GM23248 (cell line): ENCODE data around the gene WIPI1. TPM values are rescaled to one million over a fixed set of nuclear protein-coding genes. Genes with fewer than 3 reads are reported as not detected.
A peak's percentile ranks its signal among the peaks of the same experiment; 100 is the strongest.
"Not testable (repeated sequence)": the region's sequence is repeated elsewhere in the genome, so short reads cannot be mapped to it uniquely, and the experiment has no call there.

Experiments used
- DNase-seq: peaks from one replicate; pipeline ENCODE4 v3.0.0-alpha.2; 2015
- H2AFZ ChIP-seq: fragments of 200-600 bp; sonication (generic); 2 replicates; pipeline ENCODE4 v1.6.1; 2016; ENCODE audit warnings: antibody characterized with exemption
- H3F3A ChIP-seq: fragments of 200-600 bp; sonication (generic); 2 replicates; pipeline ENCODE4 v1.6.1; 2016; ENCODE audit warnings: mild to moderate bottlenecking, antibody characterized with exemption, mixed run types; ENCODE audit not compliant: insufficient read depth
- H3K27ac ChIP-seq: fragments of 200-600 bp; sonication (generic); 2 replicates; pipeline ENCODE4 v1.5.1; 2016; ENCODE audit warnings: mild to moderate bottlenecking
- H3K27me3 ChIP-seq: fragments of 200-600 bp; sonication (generic); replicated peaks from 2 replicates; pipeline ENCODE4 v1.6.1; 2016; ENCODE audit warnings: mild to moderate bottlenecking; ENCODE audit not compliant: insufficient read depth
- H3K36me3 ChIP-seq: fragments of 200-600 bp; sonication (generic); 2 replicates; pipeline ENCODE4 v1.6.1; 2016; ENCODE audit warnings: low read depth, mild to moderate bottlenecking
- H3K4me1 ChIP-seq: fragments of 200-600 bp; sonication (generic); 2 replicates; pipeline ENCODE4 v1.6.1; 2016; ENCODE audit warnings: mild to moderate bottlenecking; ENCODE audit not compliant: insufficient read depth
- H3K4me2 ChIP-seq: fragments of 200-600 bp; sonication (generic); one replicate; pipeline ENCODE4 v1.6.1; 2016; ENCODE audit warnings: mild to moderate bottlenecking; ENCODE audit not compliant: unreplicated experiment
- H3K4me3 ChIP-seq: fragments of 200-600 bp; sonication (generic); 2 replicates; pipeline ENCODE4 v1.5.1; 2016; ENCODE audit warnings: mild to moderate bottlenecking
- H3K79me2 ChIP-seq: fragments of 200-600 bp; sonication (generic); 2 replicates; pipeline ENCODE4 v1.6.1; 2016; ENCODE audit warnings: mild to moderate bottlenecking; ENCODE audit not compliant: insufficient read depth
- H3K9ac ChIP-seq: fragments of 200-600 bp; sonication (generic); 2 replicates; pipeline ENCODE4 v1.6.1; 2016; ENCODE audit warnings: mild to moderate bottlenecking
- H3K9me2 ChIP-seq: fragments of 200-600 bp; sonication (generic); 2 replicates; pipeline ENCODE4 v1.6.1; 2016; ENCODE audit warnings: mixed run types, mild to moderate bottlenecking, moderate library complexity; ENCODE audit not compliant: insufficient read depth
- H3K9me3 ChIP-seq: fragments of 200-600 bp; sonication (generic); one replicate; pipeline ENCODE4 v1.6.1; 2017; ENCODE audit warnings: low read depth
- H4K20me1 ChIP-seq: fragments of 200-600 bp; sonication (generic); 2 replicates; pipeline ENCODE4 v1.6.0; 2016; ENCODE audit not compliant: insufficient read depth
- EZH2 ChIP-seq: fragments of 200-600 bp; sonication (generic); IDR thresholded peaks from 2 replicates; pipeline ENCODE4 v1.6.1; 2018; ENCODE audit warnings: antibody characterized with exemption, mild to moderate bottlenecking; ENCODE audit not compliant: insufficient read depth, poor library complexity, severe bottlenecking
- EZH2phosphoT487 ChIP-seq: fragments of 200-600 bp; sonication (generic); IDR thresholded peaks from 2 replicates; pipeline ENCODE4 v1.6.1; 2018; ENCODE audit warnings: antibody characterized with exemption, moderate library complexity, mild to moderate bottlenecking, low read depth; ENCODE audit not compliant: insufficient read depth
- WGBS, 2 experiments: methylation state at CpG; one replicate each; pipeline ENCODE4 v1.1.6; 2015 to 2017; ENCODE audit warnings: low lambda C conversion rate in 2 of 2, low coverage in 1 of 2; ENCODE audit errors: missing lambda C conversion rate in 2 of 2; 5-methylcytosine and 5-hydroxymethylcytosine counted together
- in situ Hi-C: fragments of 300-500 bp; cut with MboI; formaldehyde crosslinking; loops from 2 replicates; pipeline ENCODE4 v1.15.0; 2020
- polyA plus RNA-seq: library from polyadenylated mRNA; unstranded; fragments of >200 nt; fragmentation: Nextera tagmentation; extraction: Ambion mirVana; gene quantifications from 2 replicates; pipeline ENCODE4 v1.2.1, GENCODE V29; 2016
- total RNA-seq: library from RNA; depleted of rRNA; stranded (reverse); fragments of >200 nt; shearing (Covaris generic); gene quantifications from 2 replicates; pipeline ENCODE4 v1.2.3, GENCODE V29; 2014

WIPI1 gene
- total and polyA plus RNA-seq, 2 experiments from 2014 or later: 82.0 to 99.1 TPM

DNA sequence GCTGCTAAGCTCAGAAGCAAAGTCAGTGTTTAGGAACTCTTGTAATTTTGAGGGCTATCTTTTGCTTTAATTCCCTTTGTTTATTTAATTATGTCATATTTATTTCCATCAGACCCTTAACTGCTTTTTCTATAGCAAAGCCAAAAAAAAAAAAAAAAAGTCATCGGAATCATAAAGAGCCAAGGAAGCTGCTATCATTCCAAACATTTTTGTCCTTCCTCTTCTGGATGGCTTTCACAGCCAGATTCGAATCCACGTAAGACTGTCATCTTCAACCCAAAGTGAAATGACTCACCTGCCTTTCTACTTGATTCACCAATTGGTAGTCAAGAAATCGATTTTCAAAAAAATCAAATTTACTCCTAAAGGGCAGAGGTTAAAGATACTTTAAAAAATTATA, 38.4 kb downstream of the WIPI1 start:
- in situ Hi-C loops: no loop called here
- TF ChIP-seq EZH2phosphoT487 (no peak), EZH2 (no peak)
- H3K27ac ChIP-seq: no peak overlapping the region
- H4K20me1 ChIP-seq: no peaks in the 10 kb centered on the region
- H3K4me1 ChIP-seq: no peaks in the 10 kb centered on the region
- no peaks in the 10 kb centered on the region for H3K79me2 ChIP-seq
- H3F3A ChIP-seq: peaks cover 44% of the 10 kb centered on the region
- no peaks in the 10 kb centered on the region for H3K9me3 ChIP-seq
- no peak for DNase-seq
- no peak overlapping the region for H3K4me2 ChIP-seq
- no peak overlapping the region for H2AFZ ChIP-seq
- no peak overlapping the region for H3K9ac ChIP-seq
- no peaks in the 10 kb centered on the region for H3K9me2 ChIP-seq
- peaks cover 24% of the 10 kb centered on the region for H3K36me3 ChIP-seq
- no peaks in the 10 kb centered on the region for H3K27me3 ChIP-seq
- no peak overlapping the region for H3K4me3 ChIP-seq
- WGBS, 2 experiments: 77 to 78% methylated on average over 4 of the region's 4 CpGs

DNA sequence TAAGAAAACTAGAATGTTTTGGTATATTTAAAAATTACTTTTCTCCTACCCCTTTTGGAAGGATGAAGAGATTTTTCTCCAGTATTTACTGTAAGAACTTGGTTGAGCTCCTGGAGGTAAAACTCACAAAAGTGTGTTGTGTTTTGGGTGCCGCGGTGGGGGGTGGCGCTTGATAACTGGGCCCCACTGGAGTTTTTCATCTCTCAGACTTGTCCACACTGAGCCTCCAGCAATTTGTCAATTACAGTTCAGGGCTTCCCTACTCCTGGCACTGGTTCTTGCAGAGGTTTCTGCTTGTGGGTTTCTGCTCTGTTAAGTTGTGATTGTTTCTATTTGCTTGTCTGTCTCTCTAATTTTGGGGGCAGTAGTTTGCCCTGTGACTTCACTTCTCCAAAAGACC, 40.0 kb downstream of the WIPI1 start:
- TF ChIP-seq EZH2phosphoT487 (no peak), EZH2 (no peak)
- Histone ChIP-seq H3K36me3 (peaks cover 20% of the 10 kb centered on the region), H3K9me3 (no peaks in the 10 kb centered on the region), H3F3A (peaks cover 44% of the 10 kb centered on the region), H4K20me1 (no peaks in the 10 kb centered on the region), H3K4me2 (no peak overlapping the region), H2AFZ (no peak overlapping the region), H3K4me1 (no peaks in the 10 kb centered on the region), H3K79me2 (no peaks in the 10 kb centered on the region), H3K9me2 (no peaks in the 10 kb centered on the region), H3K4me3 (no peak overlapping the region), H3K9ac (no peak overlapping the region), H3K27me3 (no peaks in the 10 kb centered on the region), H3K27ac (no peak overlapping the region)
- WGBS, 2 experiments: 93 to 100% methylated on average over 3 of the region's 3 CpGs
- no peak for DNase-seq
- in situ Hi-C loops: no loop called here

DNA sequence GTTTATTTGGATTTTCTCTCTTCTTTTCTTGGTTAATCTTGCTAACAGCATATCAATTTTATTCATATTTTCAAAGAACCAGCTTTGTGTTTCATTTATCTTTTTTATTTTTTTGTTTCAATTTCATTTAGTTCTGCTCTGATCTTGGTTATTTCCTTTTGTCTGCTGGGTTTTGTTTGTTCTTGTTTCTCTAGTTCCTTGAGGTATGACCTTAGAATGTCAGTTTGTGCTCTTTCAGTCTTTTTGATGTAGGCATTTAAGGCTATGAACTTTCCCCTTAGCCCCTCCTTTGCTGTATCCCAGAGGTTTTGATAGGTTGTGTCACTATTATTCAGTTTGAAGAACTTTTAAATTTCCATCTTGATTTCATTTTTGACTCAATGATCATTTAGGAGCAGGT, 42.4 kb downstream of the WIPI1 start:
- H3K79me2 ChIP-seq, H4K20me1 ChIP-seq, H3K4me2 ChIP-seq, H3K27me3 ChIP-seq, H2AFZ ChIP-seq, H3K9ac ChIP-seq, H3K27ac ChIP-seq, H3K9me2 ChIP-seq, DNase-seq, in situ Hi-C loops, H3K4me1 ChIP-seq, H3K4me3 ChIP-seq, H3K9me3 ChIP-seq, H3K36me3 ChIP-seq: not testable (repeated sequence)
- H3F3A ChIP-seq: peaks cover 44% of the 10 kb centered on the region

DNA sequence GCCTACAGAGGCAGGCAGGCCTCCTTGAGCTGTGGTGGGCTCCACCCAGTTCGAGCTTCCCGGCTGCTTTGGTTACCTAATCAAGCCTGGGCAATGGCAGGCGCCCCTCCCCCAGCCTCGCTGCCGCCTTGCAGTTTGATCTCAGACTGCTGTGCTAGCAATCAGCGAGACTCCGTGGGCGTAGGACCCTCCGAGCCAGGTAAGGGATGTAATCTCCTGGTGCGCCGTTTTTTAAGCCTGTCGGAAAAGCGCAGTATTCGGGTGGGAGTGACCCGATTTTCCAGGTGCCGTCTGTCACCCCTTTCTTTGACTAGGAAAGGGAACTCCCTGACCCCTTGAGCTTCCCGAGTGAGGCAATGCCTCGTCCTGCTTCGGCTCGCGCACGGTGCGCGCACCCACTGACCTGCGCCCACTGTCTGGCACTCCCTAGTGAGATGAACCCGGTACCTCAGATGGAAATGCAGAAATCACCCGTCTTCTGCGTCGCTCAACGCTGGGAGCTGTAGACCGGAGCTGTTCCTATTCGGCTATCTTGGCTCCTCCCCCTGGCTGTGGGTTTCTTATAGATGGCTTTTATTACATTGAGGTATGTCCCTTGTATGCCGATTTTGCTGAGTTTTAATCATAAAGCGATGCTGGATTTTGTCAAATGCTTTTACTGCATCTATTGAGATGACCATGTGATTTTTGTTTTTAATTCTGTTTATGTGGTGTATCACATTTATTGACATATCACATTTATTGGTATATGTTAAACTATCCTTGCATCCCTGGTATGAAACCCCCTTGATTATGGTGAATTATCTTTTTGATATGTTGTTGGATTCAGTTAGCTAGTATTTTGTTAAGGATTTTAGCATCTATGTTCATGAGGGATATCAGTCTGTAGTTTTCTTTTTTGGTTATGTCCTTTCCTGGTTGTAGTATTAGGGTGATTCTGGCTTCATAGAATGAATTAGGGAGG, 43.4 kb downstream of the WIPI1 start:
- H4K20me1 ChIP-seq, H3K27ac ChIP-seq, H3K9me2 ChIP-seq, H3K9me3 ChIP-seq, H3K4me1 ChIP-seq, H3K36me3 ChIP-seq, H3K79me2 ChIP-seq, in situ Hi-C loops, H3K27me3 ChIP-seq: not testable (repeated sequence)
- Histone ChIP-seq H3K9ac (peak overlapping the region; percentile 61), H3K4me2 (peak overlapping the region; percentile 49), H3F3A (peaks cover 44% of the 10 kb centered on the region), H2AFZ (peak overlapping the region; percentile 70), H3K4me3 (peak overlapping the region; percentile 63)
- peak; percentile 47 for DNase-seq
- 8 to 14% methylated on average over 29 to 34 of the region's 34 CpGs for WGBS, 2 experiments

DNA sequence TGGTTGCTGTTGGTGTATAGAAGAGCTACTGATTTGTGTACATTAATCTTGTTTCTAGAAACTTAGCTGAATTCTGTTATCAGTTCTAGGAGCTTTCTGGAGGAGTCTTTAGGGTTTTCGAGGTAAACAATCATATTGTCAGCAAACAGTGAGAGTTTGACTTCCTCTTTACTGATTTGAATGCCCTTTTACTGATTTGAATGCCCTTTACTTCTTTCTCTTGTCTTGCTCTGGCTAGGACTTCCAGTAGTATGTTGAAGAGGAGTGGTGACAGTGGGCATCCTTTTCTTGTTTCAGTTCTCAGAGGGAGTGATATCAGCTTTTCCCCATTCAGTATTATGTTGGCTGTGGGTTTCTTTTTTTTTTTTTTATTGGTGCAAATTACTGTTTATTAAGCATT, 49.6 kb downstream of the WIPI1 start:
- H3K9me2 ChIP-seq, DNase-seq, H3K36me3 ChIP-seq, H4K20me1 ChIP-seq, H3K9ac ChIP-seq, H3F3A ChIP-seq, H3K4me1 ChIP-seq, H3K27ac ChIP-seq, H3K9me3 ChIP-seq, H3K4me3 ChIP-seq, H3K79me2 ChIP-seq, in situ Hi-C loops, H2AFZ ChIP-seq, H3K27me3 ChIP-seq, H3K4me2 ChIP-seq: not testable (repeated sequence)
- 61 to 66% methylated on average over 1 of the region's 1 CpG for WGBS, 2 experiments

DNA sequence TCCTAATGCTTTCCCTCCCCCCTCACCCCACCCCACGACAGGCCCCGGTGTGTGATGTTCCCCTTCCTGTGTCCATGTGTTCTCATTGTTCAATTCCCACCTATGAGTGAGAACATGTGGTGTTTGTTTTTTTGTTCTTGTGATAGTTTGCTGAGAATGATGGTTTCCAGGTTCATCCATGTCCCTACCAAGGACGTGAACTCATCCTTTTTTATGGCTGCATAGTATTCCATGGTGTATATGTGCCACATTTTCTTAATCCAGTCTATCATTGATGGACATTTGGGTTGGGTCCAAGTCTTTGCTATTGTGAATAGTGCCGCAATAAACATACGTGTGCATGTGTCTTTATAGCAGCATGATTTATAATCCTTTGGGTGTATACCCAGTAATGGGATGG, 53.5 kb downstream of the WIPI1 start:
- H3K9ac ChIP-seq, H3K9me3 ChIP-seq, DNase-seq, H3K9me2 ChIP-seq, H3K79me2 ChIP-seq, H3K4me3 ChIP-seq, H2AFZ ChIP-seq, H3K4me2 ChIP-seq, H3K27me3 ChIP-seq, in situ Hi-C loops, H3K36me3 ChIP-seq, H4K20me1 ChIP-seq, H3K27ac ChIP-seq: not testable (repeated sequence)
- H3K4me1 ChIP-seq: peaks cover 17% of the 10 kb centered on the region
- peaks cover 13% of the 10 kb centered on the region for H3F3A ChIP-seq
- 69 to 72% methylated on average over 5 of the region's 5 CpGs for WGBS, 2 experiments
